K562 (cell line): ENCODE measurements around the gene ASIC3. TPM values are rescaled to one million over a fixed set of nuclear protein-coding genes. Genes with fewer than 3 reads are reported as not detected.

Source experiments
- BCLAF1 ChIP-seq, 2 experiments: fragments of 450-650 bp in 1 of 2; IDR thresholded peaks; 2 replicates each; pipeline ENCODE4 v1.6.1; 2011 to 2017; ENCODE audit warnings: low read depth in 2 of 2, antibody characterized with exemption in 1 of 2, borderline replicate concordance in 1 of 2, low read length in 1 of 2, mild to moderate bottlenecking in 1 of 2, mixed read lengths in 1 of 2; ENCODE audit not compliant: control insufficient read depth in 1 of 2
- CBFA2T3 ChIP-seq: fragments of 450-650 bp; IDR thresholded peaks from 2 replicates; pipeline ENCODE4 v1.6.1; 2017
- DIDO1 ChIP-seq: fragments of 450-650 bp; IDR thresholded peaks from 2 replicates; pipeline ENCODE4 v1.6.1; 2016; ENCODE audit warnings: low read depth, missing biosample characterization, missing genetic modification characterization
- E2F5 ChIP-seq: sonication (generic); formaldehyde crosslinking; IDR thresholded peaks from 2 replicates; pipeline ENCODE4 v1.8.0; 2022; ENCODE audit warnings: mild to moderate bottlenecking, missing genetic modification reagents
- ETV1 ChIP-seq: fragments of 450-650 bp; conservative IDR thresholded peaks from 2 replicates; pipeline ENCODE4 v1.6.1; 2016; ENCODE audit warnings: missing genetic modification characterization, control low read depth, low read depth, missing compliant biosample characterization
- FUS ChIP-seq: fragments of 200-400 bp; formaldehyde crosslinking; optimal IDR thresholded peaks from 2 replicates; pipeline ENCODE3; 2017; ENCODE audit warnings: low read depth, low read length
- GABPA ChIP-seq: fragments of 200-800 bp; sonication (Bioruptor generic); conservative IDR thresholded peaks from 2 replicates; pipeline ENCODE4 v1.6.1; 2016; ENCODE audit warnings: low read depth, missing genetic modification characterization, missing compliant biosample characterization
- HNRNPL ChIP-seq: fragments of 200-400 bp; formaldehyde crosslinking; IDR thresholded peaks from 2 replicates; pipeline ENCODE4 v1.6.1; 2017; ENCODE audit warnings: low read depth, mild to moderate bottlenecking, low read length
- ILK ChIP-seq: fragments of 450-650 bp; IDR thresholded peaks from 2 replicates; pipeline ENCODE4 v1.6.1; 2016; ENCODE audit warnings: missing genetic modification characterization, low read depth, mild to moderate bottlenecking, missing compliant biosample characterization, moderate library complexity, borderline replicate concordance
- NBN ChIP-seq: fragments of 450-650 bp; IDR thresholded peaks from 2 replicates; pipeline ENCODE4 v1.6.1; 2016; ENCODE audit warnings: low read depth, mild to moderate bottlenecking
- POLR2A ChIP-seq: fragments of 450-650 bp; conservative IDR thresholded peaks from 2 replicates; pipeline ENCODE4 v1.6.1; 2016
- POLR2AphosphoS5 ChIP-seq: IDR thresholded peaks from 2 replicates; pipeline ENCODE4 v1.6.1; 2011; ENCODE audit warnings: mild to moderate bottlenecking, low read depth, low read length, moderate library complexity; ENCODE audit not compliant: control insufficient read depth, insufficient read depth
- SNIP1 ChIP-seq: fragments of 450-650 bp; IDR thresholded peaks from 2 replicates; pipeline ENCODE4 v1.7.1; 2017; ENCODE audit warnings: low read depth, mild to moderate bottlenecking
- ZNF445 ChIP-seq: fragments of 250-450 bp; sonication (Bioruptor Pico); IDR thresholded peaks from 2 replicates; pipeline ENCODE4 v1.4.0; 2020; ENCODE audit warnings: low read depth, mild to moderate bottlenecking, moderate library complexity
- ZNF586 ChIP-seq: fragments of 450-650 bp; formaldehyde crosslinking; conservative IDR thresholded peaks from 2 replicates; pipeline ENCODE4 v1.4.0; 2020; ENCODE audit warnings: mild to moderate bottlenecking, moderate library complexity
- polyA plus RNA-seq, 8 experiments: library from polyadenylated mRNA; depleted of rRNA in 4 of 8; stranded (reverse) in 5 of 8; unstranded in 3 of 8; fragments of >200 nt; fragmentation: Nextera tagmentation in 2 of 8; fragmentation: Illumina TruSeq in 1 of 8; extraction: Ambion mirVana in 2 of 8; extraction: Trizol in 1 of 8; gene quantifications; 2 replicates each; pipeline versions ENCODE4 v1.2.1 to v1.2.3, GENCODE V29; 2011 to 2014; ENCODE audit warnings: inconsistent platforms in 1 of 8, missing spikeins in 1 of 8
- total RNA-seq, 7 experiments: library from RNA; depleted of rRNA in 6 of 7; stranded (reverse); fragments of >200 nt in 6 of 7; fragmentation: Illumina TruSeq in 2 of 7; extraction: Trizol in 2 of 7; gene quantifications; 2 replicates each; pipeline versions ENCODE4 v1.2.1 to v1.2.3, GENCODE V29; 2011 to 2021; ENCODE audit warnings: low replicate concordance in 1 of 7
- TF ChIP-seq, protein P1 (sequence below): fragments of 250-450 bp; sonication (Bioruptor Pico); IDR thresholded peaks from 2 replicates; pipeline ENCODE4 v1.4.0; 2020
- TF ChIP-seq, protein P2 (sequence below): fragments of 450-650 bp; IDR thresholded peaks from 2 replicates; pipeline ENCODE4 v1.6.1; 2016; ENCODE audit warnings: low read depth, mild to moderate bottlenecking, moderate library complexity

ASIC3 gene
- total and polyA plus RNA-seq, 9 of the 15 experiments (the other 6 are each of a cell fraction or from before 2014, with no cell fraction given): 0.11 to 5.0 (median 0.87) TPM

DNA sequence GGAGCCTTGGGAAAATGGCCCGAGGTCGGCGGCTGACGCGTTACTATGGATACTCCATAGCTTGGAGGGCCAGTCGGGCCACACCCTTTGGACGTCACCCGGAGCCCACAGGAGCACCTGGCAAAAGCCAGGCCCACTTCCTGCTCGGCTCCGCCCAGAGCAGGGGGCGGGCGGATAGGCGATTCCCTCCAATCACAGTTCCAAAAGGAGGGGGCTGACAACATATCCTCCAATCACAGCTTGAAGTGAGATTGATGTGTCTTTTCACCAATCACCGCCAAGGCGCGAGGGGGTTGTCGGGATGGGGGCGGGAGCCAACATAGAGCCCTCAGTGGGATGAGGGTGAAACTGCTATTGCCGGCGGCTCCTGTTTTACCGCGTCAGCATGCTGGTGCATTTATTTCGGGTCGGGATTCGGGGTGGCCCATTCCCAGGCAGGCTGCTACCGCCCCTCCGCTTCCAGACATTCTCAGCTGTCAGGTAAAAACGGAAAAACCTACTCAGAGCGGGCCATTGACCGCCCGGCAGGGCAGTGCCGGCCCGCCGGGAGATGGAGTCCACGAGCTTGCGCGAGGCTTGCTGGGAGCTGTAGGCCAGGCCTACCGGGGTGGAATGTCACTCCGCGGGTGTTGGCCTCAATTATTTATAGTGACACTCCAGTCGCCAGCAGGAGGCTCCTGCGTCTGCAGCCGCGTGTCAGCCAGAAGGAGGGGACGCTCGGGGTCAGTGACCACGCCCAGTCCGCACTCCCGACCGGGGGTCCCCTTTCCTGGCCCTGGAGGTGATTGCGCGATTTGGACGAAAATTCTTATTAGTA, 20.0 kb upstream of the ASIC3 start, which contains the start of gene ABCB8 (continued):
- TF ChIP-seq POLR2AphosphoS5: peak; percentile 45
- no peak for TF ChIP-seq ETV1 (tag)
- no peak for TF ChIP-seq HNRNPL
- TF ChIP-seq E2F5 (CRISPR knock-in tag): no peak
- TF ChIP-seq NBN: no peak; the same call in 1 of the 2 replicates
- TF ChIP-seq ZNF445: no peak
- TF ChIP-seq SNIP1: no peak
- TF ChIP-seq GABPA (tag): peak; percentile 80
- no peak; the same call in 1 of the 2 replicates for TF ChIP-seq ZNF586 (CRISPR knock-in tag)
- no peak for TF ChIP-seq FUS
- TF ChIP-seq DIDO1: peak; percentile 94
- no peak for TF ChIP-seq ILK (tag)
- peak; percentile 88 for TF ChIP-seq POLR2A
- TF ChIP-seq, protein P1, sequence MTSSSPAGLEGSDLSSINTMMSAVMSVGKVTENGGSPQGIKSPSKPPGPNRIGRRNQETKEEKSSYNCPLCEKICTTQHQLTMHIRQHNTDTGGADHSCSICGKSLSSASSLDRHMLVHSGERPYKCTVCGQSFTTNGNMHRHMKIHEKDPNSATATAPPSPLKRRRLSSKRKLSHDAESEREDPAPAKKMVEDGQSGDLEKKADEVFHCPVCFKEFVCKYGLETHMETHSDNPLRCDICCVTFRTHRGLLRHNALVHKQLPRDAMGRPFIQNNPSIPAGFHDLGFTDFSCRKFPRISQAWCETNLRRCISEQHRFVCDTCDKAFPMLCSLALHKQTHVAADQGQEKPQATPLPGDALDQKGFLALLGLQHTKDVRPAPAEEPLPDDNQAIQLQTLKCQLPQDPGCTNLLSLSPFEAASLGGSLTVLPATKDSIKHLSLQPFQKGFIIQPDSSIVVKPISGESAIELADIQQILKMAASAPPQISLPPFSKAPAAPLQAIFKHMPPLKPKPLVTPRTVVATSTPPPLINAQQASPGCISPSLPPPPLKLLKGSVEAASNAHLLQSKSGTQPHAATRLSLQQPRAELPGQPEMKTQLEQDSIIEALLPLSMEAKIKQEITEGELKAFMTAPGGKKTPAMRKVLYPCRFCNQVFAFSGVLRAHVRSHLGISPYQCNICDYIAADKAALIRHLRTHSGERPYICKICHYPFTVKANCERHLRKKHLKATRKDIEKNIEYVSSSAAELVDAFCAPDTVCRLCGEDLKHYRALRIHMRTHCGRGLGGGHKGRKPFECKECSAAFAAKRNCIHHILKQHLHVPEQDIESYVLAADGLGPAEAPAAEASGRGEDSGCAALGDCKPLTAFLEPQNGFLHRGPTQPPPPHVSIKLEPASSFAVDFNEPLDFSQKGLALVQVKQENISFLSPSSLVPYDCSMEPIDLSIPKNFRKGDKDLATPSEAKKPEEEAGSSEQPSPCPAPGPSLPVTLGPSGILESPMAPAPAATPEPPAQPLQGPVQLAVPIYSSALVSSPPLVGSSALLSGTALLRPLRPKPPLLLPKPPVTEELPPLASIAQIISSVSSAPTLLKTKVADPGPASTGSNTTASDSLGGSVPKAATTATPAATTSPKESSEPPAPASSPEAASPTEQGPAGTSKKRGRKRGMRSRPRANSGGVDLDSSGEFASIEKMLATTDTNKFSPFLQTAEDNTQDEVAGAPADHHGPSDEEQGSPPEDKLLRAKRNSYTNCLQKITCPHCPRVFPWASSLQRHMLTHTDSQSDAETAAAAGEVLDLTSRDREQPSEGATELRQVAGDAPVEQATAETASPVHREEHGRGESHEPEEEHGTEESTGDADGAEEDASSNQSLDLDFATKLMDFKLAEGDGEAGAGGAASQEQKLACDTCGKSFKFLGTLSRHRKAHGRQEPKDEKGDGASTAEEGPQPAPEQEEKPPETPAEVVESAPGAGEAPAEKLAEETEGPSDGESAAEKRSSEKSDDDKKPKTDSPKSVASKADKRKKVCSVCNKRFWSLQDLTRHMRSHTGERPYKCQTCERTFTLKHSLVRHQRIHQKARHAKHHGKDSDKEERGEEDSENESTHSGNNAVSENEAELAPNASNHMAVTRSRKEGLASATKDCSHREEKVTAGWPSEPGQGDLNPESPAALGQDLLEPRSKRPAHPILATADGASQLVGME (CRISPR knock-in tag): 0 out of 2 replicates have a peak, but pooled peaks have one; percentile 58
- TF ChIP-seq, protein P2, sequence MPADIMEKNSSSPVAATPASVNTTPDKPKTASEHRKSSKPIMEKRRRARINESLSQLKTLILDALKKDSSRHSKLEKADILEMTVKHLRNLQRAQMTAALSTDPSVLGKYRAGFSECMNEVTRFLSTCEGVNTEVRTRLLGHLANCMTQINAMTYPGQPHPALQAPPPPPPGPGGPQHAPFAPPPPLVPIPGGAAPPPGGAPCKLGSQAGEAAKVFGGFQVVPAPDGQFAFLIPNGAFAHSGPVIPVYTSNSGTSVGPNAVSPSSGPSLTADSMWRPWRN: no peak
- peak in 1 of 2 experiments; percentile 69; a peak in 1 of 4 replicates for TF ChIP-seq BCLAF1 (IDR thresholded peaks at IDR 0.05; ENCODE audit: borderline replicate concordance in 1 of 2, control insufficient read depth in 1 of 2, low read depth in 2 of 2, low read length in 1 of 2)
- TF ChIP-seq CBFA2T3: 0 out of 2 replicates have a peak, but pooled peaks have one; percentile 16
